Choroid plexus epithelial cell (primary cell): ENCODE results near the gene GNAI1.
A peak's percentile ranks its signal among the peaks of the same experiment; 100 is the strongest.

ENCODE experiments used
- DNase-seq: peaks from one replicate; pipeline ENCODE4 v3.0.0-alpha.2; 2010; ENCODE audit warnings: low read depth
- H3K4me3 ChIP-seq: 2 replicates; pipeline ENCODE4 v1.5.1; 2011; ENCODE audit warnings: low read depth, mild to moderate bottlenecking, control low read depth, low read length, moderate library complexity
- TF ChIP-seq, protein P1 (sequence below): conservative IDR thresholded peaks from 2 replicates; pipeline ENCODE4 v1.5.1; 2011; ENCODE audit warnings: low read depth, mild to moderate bottlenecking, control low read depth, inconsistent platforms, low read length, moderate library complexity

GNAI1 gene

DNA sequence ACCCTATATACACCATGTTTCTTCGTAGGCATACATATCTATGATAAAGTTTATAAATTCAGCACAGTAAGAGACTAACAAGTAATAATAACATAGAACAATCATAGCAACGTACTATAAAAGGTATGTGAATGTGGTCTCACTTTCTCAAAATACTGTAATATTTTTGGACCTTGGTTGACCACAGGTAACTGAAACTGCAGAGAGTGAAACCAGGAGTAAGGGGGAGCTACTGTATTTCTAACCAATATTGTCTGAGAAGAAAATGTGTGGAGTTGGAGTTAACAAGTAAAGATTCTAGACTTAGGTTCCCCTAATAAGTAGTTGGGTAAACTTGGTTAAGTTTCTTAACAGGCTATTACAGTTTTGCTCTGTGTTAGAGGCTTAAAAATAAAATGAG lies 72.1 kb downstream of the GNAI1 start:
- H3K4me3 ChIP-seq: no peak overlapping the region
- TF ChIP-seq, protein P1, sequence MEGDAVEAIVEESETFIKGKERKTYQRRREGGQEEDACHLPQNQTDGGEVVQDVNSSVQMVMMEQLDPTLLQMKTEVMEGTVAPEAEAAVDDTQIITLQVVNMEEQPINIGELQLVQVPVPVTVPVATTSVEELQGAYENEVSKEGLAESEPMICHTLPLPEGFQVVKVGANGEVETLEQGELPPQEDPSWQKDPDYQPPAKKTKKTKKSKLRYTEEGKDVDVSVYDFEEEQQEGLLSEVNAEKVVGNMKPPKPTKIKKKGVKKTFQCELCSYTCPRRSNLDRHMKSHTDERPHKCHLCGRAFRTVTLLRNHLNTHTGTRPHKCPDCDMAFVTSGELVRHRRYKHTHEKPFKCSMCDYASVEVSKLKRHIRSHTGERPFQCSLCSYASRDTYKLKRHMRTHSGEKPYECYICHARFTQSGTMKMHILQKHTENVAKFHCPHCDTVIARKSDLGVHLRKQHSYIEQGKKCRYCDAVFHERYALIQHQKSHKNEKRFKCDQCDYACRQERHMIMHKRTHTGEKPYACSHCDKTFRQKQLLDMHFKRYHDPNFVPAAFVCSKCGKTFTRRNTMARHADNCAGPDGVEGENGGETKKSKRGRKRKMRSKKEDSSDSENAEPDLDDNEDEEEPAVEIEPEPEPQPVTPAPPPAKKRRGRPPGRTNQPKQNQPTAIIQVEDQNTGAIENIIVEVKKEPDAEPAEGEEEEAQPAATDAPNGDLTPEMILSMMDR: no peak
- no peak for DNase-seq

DNA sequence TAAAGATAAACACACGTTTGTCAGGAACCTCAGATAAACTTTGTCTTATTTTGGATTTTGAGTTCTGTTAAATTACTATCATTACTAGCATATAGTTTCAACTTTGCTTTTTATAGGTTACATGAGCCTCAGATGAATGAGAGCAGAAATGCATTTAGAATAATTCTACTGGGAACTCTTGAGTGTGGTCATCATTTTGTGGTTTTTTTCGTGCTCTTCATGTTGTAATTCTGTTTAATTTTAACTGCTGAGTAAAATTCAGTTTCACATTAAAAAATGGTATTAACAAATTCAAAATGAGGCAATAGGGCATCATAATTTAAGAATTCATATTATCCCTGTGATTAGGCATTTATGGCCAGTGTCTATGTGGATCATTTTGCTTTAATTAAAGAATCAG lies 72.9 kb downstream of the GNAI1 start:
- DNase-seq: no peak

DNA sequence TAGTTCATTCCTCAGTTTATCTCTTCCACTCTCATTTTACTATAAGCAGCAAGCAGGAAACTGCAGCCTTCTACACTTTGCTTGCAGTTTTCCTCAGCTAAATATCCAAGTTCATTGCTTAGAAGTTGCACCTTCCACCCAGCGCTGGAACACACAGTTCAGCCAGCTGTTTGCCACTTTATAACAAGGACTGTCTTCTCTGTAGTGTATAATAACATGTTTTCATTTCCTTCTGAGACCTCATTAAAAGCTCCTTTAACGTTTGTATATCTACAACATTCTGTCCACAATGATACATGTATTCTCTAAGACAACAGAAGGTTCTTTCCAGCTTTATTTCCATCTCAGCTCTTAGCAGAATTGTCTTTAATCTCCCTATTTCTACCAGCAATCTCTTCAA lies 74.1 kb downstream of the GNAI1 start:
- DNase-seq: no peak
- H3K4me3 ChIP-seq: no peak overlapping the region
- TF ChIP-seq, protein P1: no peak

More for the DNA sequence above, 72.9 kb downstream of the GNAI1 start:
- no peak overlapping the region for H3K4me3 ChIP-seq
- TF ChIP-seq, protein P1: no peak

DNA sequence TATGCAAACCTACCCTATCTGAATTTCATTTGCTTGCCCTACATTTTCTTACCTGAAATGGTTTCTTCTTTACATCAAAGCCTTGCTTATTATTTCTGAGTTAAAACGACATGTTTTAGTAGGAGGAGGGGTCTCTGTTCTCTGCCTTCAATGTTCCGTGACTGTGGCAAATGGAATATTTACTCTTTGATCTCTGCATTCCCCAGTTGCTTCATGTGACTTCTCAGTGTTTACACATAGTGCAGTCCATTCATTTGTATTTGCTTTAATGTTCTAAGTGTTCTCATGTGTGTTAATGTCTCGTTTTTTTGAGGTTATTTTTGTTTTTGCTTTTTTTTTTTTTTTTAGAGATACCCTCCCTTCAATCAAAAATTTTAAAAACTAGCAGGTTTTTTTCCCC lies 75.8 kb downstream of the GNAI1 start:
- H3K4me3 ChIP-seq: no peak overlapping the region
- peak; percentile 82 for DNase-seq
- TF ChIP-seq, protein P1: no peak

DNA sequence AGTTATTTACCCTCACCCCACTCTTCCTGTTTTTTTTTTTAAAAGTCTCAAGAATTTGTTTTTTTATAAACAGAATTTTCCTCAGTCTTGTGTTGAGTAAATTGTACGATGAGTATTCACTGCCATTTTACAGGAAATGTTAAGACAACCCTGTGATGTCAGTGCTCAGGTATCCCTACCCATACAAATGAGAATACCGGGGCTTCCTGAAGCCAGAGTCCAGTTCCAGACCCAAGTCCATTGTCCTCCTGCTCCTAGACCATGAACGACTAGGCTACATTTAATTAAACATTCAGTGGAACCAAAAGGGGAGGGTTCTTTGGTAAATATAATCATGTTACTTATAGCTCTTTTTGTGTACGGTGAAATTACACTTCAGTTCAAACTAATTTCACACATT lies 79.2 kb downstream of the GNAI1 start:
- H3K4me3 ChIP-seq: no peak overlapping the region
- TF ChIP-seq, protein P1: no peak
- DNase-seq: no peak

DNA sequence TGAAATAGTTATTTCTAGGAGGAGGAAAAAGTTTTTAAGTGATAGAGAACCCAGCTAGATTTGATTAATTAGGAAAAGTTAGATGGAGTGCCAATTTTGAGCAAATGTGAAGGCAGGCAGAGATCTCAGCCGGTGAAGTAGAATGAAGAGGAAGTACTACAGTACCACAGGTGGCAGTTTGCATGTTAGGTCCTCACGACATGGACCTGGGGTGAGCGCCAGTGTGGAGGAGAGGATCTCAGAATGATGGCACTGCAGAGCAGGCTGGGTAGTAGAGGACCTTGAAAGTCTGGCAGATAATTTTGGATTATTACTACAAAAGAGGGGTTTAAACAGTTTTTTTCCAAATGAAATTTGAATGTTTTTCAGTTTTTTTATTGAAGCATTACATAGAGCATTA lies 81.1 kb downstream of the GNAI1 start:
- H3K4me3 ChIP-seq: no peak overlapping the region
- DNase-seq: no peak
- TF ChIP-seq, protein P1: no peak

DNA sequence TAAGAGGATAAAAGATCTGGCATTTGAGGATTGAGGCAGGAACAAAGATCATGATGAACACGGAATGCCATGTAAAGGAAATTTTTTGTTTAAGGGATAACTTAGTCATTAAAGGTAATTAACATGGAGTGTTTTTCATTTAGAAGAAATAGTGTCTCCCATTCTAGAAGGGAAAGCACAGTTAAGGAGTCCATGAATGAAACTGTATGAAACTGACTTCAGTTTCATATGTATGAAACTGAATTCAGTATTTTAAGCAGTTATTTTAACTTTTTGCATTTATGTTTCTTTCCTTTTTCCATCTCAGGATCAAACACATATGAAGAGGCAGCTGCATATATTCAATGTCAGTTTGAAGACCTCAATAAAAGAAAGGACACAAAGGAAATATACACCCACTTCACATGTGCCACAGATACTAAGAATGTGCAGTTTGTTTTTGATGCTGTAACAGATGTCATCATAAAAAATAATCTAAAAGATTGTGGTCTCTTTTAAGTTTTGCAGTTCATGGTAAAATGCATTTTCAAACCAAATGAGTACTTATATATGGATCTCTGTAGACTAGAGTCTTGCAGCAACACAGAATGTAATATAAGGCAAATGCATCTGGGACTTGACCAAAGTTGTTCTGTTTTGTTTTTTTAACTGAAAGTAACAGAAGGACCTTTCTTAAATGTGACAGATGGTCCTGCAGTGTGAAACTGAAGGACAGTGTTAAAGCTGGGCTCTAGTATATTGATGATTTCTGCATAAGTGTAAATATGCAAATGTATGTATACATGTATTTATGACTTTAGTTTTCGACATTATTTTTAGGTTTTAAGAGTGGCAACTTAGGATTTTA lies 82.6 kb downstream of the GNAI1 start:
- TF ChIP-seq, protein P1: no peak

More for the DNA sequence above, 82.6 kb downstream of the GNAI1 start:
- H3K4me3 ChIP-seq: no peak overlapping the region
- no peak for DNase-seq
